B cell (primary cell): ENCODE data around the gene NR1D1. TPM values are rescaled to one million over a fixed set of nuclear protein-coding genes. Genes with fewer than 3 reads are reported as not detected.

Experiments used
- ATAC-seq: fragments of 200-7000 bp; cut with Tn5 transposase; one replicate; pipeline ENCODE4 v1.10.0; 2021; ENCODE audit warnings: low read depth, mild to moderate bottlenecking, moderate number of reproducible peaks, moderate library complexity
- CTCF ChIA-PET: fragments of 350-600 bp; sonication (Branson Sonifier 250); formaldehyde crosslinking; loops from one replicate; lab custom pipeline; 2021; ENCODE audit warnings: antibody characterized with exemption, inconsistent platforms; lab: Charles Lee
- POLR2A ChIA-PET: fragments of 350-600 bp; sonication (Branson Sonifier 250); formaldehyde crosslinking; loops from one replicate; lab custom pipeline; 2021; ENCODE audit warnings: antibody characterized with exemption; lab: Charles Lee
- DNase-seq: peaks from one replicate; pipeline ENCODE4 v3.0.0; 2013
- H2AFZ ChIP-seq: 2 replicates; pipeline ENCODE4 v1.6.1; 2012; ENCODE audit warnings: mild to moderate bottlenecking, low read depth, low read length; ENCODE audit not compliant: insufficient read depth, poor library complexity, severe bottlenecking
- H3K27ac ChIP-seq, 2 donors: 1 replicate in 1 of 2; 2 replicates in 1 of 2; pipeline ENCODE4 v1.5.1; 2012 to 2013; ENCODE audit warnings: low read length in 2 of 2, mild to moderate bottlenecking in 2 of 2, moderate library complexity in 1 of 2
- H3K27me3 ChIP-seq, 4 experiments: fragments of 200-600 bp in 1 of 4; sonication (generic) in 1 of 4; replicated peaks in 1 of 4; 1 replicate in 2 of 4; 2 replicates in 2 of 4; pipeline versions ENCODE4 v1.6.1 to v1.7.0; 2013 to 2016; ENCODE audit warnings: low read length in 3 of 4, mild to moderate bottlenecking in 2 of 4, mixed read lengths in 1 of 4, moderate library complexity in 1 of 4; ENCODE audit not compliant: insufficient read depth in 4 of 4, control insufficient read depth in 3 of 4; ENCODE audit errors: control extremely low read depth in 1 of 4
- H3K36me3 ChIP-seq, 2 experiments: replicated peaks in 1 of 2; 1 replicate in 1 of 2; 2 replicates in 1 of 2; pipeline versions ENCODE4 v1.6.1 to v1.7.1; 2013; ENCODE audit warnings: low read length in 1 of 2; ENCODE audit not compliant: insufficient read depth in 2 of 2, control insufficient read depth in 1 of 2; ENCODE audit errors: control extremely low read depth in 1 of 2, extremely low read depth in 1 of 2
- H3K4me1 ChIP-seq, 2 donors: fragments of 200-600 bp in 1 of 2; sonication (generic) in 1 of 2; 1 replicate in 1 of 2; 2 replicates in 1 of 2; pipeline versions ENCODE4 v1.5.1 to v1.6.1; 2013 to 2017; ENCODE audit warnings: low read length in 2 of 2; ENCODE audit not compliant: control insufficient read depth in 2 of 2, insufficient read depth in 2 of 2
- H3K4me2 ChIP-seq: replicated peaks from 2 replicates; pipeline ENCODE3; 2012; ENCODE audit warnings: mild to moderate bottlenecking, low read depth, low read length; ENCODE audit not compliant: poor library complexity, severe bottlenecking
- H3K4me3 ChIP-seq, 5 experiments: fragments of 200-600 bp in 1 of 5; sonication (generic) in 1 of 5; 1 replicate in 3 of 5; 2 replicates in 2 of 5; pipeline versions ENCODE4 v1.5.1 to v1.7.0; 2011 to 2016; ENCODE audit warnings: low read length in 4 of 5, mild to moderate bottlenecking in 4 of 5, low read depth in 2 of 5, control low read depth in 1 of 5, moderate library complexity in 1 of 5; ENCODE audit not compliant: insufficient read depth in 1 of 5; ENCODE audit errors: control extremely low read depth in 1 of 5, extremely low read depth in 1 of 5
- H3K79me2 ChIP-seq: fragments of 200-600 bp; sonication (generic); one replicate; pipeline ENCODE4 v1.6.0; 2016; ENCODE audit warnings: low read length; ENCODE audit not compliant: control insufficient read depth, insufficient read depth
- H3K9ac ChIP-seq: fragments of 200-600 bp; sonication (generic); 2 replicates; pipeline ENCODE4 v1.6.1; 2017; ENCODE audit warnings: mild to moderate bottlenecking, low read length, moderate library complexity
- H3K9me3 ChIP-seq, 3 donors: one replicate each; pipeline versions ENCODE4 v1.6.1 to v1.7.1; 2013; ENCODE audit warnings: low read length in 2 of 3; ENCODE audit not compliant: control insufficient read depth in 2 of 3, insufficient read depth in 1 of 3; ENCODE audit errors: control extremely low read depth in 1 of 3
- H4K20me1 ChIP-seq: 2 replicates; pipeline ENCODE4 v1.6.0; 2012; ENCODE audit warnings: mild to moderate bottlenecking, low read length; ENCODE audit not compliant: insufficient read depth, control insufficient read depth, poor library complexity, severe bottlenecking
- H3K27ac Mint-ChIP-seq: one replicate; pipeline ENCODE4 v1.8.0; 2021; ENCODE audit warnings: mixed read lengths
- H3K27me3 Mint-ChIP-seq: one replicate; pipeline ENCODE4 v1.8.0; 2021; ENCODE audit warnings: mixed read lengths
- H3K4me1 Mint-ChIP-seq: one replicate; pipeline ENCODE4 v1.8.0; 2021; ENCODE audit warnings: mixed read lengths
- H3K4me3 Mint-ChIP-seq: one replicate; pipeline ENCODE4 v1.8.0; 2021; ENCODE audit warnings: mixed read lengths
- H3K9me3 Mint-ChIP-seq: one replicate; pipeline ENCODE4 v1.8.0; 2022; ENCODE audit warnings: mixed read lengths; ENCODE audit not compliant: insufficient read depth
- EZH2 ChIP-seq: IDR thresholded peaks from 2 replicates; pipeline ENCODE4 v1.6.1; 2012; ENCODE audit warnings: borderline replicate concordance, low read depth, mild to moderate bottlenecking, moderate library complexity, low read length; ENCODE audit not compliant: insufficient read depth, poor library complexity, severe bottlenecking
- WGBS: methylation state at CpG from one replicate; pipeline ENCODE4 v1.1.5; 2013; ENCODE audit warnings: missing lambda C conversion rate; ENCODE audit not compliant: insufficient coverage; 5-methylcytosine and 5-hydroxymethylcytosine counted together
- intact Hi-C: fragments of 100-400 bp; cut with micrococcal nuclease; formaldehyde crosslinking; loops from one replicate; pipeline ENCODE4 v1.10.0; 2022
- polyA plus RNA-seq: library from polyadenylated mRNA; depleted of rRNA; stranded (reverse); fragments of >200 nt; gene quantifications from 2 replicates; pipeline ENCODE4 v1.2.3, GENCODE V29; 2012
- total RNA-seq, 2 donors: library from RNA; stranded (reverse); fragments of 120-200 nt in 1 of 2; gene quantifications; 1 replicate in 1 of 2; 2 replicates in 1 of 2; pipeline versions ENCODE4 v1.2.3 to v1.2.4, GENCODE V29; 2013 to 2022
- TF ChIP-seq, protein P1 (sequence below): fragments of 200-600 bp; IDR thresholded peaks from one replicate; pipeline ENCODE4 v1.8.0; 2022; ENCODE audit warnings: antibody characterized with exemption, mild to moderate bottlenecking

NR1D1 gene
- total and polyA plus RNA-seq, 2 donors (not counting 1 experiment from before 2014, with no cell fraction given) = 6.7 to 7.7 TPM

DNA sequence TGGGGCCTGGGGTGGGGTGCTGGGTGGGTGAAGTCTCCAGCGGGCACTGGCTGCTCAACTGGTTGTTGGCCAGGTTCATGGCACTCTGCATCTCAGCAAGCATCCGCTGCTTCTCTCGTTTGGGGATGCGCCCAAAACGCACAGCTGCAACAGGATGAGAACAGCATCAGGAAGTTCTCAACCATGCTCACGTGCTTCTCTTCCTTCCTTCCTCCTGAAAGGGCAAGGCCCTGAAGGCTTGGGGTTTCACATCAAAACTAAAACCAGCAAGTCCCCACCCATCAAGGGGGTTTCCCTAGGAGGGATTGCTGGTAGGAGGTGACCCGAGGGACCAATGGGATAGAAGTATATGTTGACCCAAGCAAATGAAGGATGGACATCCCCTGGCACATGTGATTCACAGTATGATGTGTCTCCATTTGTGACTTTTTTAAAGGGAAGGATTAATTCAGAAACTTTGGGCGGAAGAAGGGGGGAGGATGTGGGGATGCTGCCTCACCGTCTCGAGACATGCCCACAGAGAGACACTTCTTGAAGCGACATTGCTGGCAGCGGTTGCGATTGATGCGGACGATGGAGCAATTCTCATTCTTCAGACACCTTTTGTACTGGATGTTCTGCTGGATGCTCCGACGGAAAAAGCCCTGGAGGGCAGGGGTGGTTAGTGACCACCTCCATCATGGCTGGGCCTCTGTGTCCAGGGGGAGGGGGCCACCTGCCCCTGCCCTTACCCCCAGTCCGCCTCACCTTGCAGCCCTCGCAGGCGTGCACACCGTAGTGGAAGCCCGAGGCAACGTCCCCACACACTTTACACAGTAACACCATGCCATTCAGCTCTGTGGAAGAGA, 4.2 kb downstream of the NR1D1 start:
- peak overlapping the region; percentile 90 for H3K4me2 ChIP-seq

More for the DNA sequence above, 4.2 kb downstream of the NR1D1 start:
- TF ChIP-seq EZH2 = no peak
- TF ChIP-seq, protein P1, sequence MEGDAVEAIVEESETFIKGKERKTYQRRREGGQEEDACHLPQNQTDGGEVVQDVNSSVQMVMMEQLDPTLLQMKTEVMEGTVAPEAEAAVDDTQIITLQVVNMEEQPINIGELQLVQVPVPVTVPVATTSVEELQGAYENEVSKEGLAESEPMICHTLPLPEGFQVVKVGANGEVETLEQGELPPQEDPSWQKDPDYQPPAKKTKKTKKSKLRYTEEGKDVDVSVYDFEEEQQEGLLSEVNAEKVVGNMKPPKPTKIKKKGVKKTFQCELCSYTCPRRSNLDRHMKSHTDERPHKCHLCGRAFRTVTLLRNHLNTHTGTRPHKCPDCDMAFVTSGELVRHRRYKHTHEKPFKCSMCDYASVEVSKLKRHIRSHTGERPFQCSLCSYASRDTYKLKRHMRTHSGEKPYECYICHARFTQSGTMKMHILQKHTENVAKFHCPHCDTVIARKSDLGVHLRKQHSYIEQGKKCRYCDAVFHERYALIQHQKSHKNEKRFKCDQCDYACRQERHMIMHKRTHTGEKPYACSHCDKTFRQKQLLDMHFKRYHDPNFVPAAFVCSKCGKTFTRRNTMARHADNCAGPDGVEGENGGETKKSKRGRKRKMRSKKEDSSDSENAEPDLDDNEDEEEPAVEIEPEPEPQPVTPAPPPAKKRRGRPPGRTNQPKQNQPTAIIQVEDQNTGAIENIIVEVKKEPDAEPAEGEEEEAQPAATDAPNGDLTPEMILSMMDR = no peak
- peak; percentile 96 for DNase-seq
- H3K4me3 Mint-ChIP-seq = peak overlapping the region; percentile 77
- H3K9ac ChIP-seq = peak overlapping the region; percentile 39
- H3K27ac ChIP-seq = peak overlapping the region; percentile 92 to 93
- 18% methylated on average over 15 of the region's 23 CpGs for WGBS
- H3K36me3 ChIP-seq = peaks cover 0 to 39% of the 10 kb centered on the region in 2 experiments
- H3K27me3 Mint-ChIP-seq = no peaks in the 10 kb centered on the region
- H3K4me1 Mint-ChIP-seq = peaks cover 71% of the 10 kb centered on the region
- H4K20me1 ChIP-seq = no peaks in the 10 kb centered on the region
- intact Hi-C loops = loop anchor here (1.0 kb wide), 1 partner anchor 17 kb away; no protein-coding TSS in a partner anchor
- peak overlapping the region; percentile 89 for H3K27ac Mint-ChIP-seq
- peak; percentile 61 for ATAC-seq
- H3K4me3 ChIP-seq = peak overlapping the region in 4 of 5 experiments; percentile 16 to 46 (median 26)
- H3K4me1 ChIP-seq = peaks cover 50 to 67% of the 10 kb centered on the region in 2 donors
- POLR2A ChIA-PET = interaction anchor here (0.7 to 3.7 kb wide), 9 partner anchors 11 to 44 kb away, joined by 3 to 19 read pairs (median 3); partner anchors contain the start of genes CASC3, MSL1 and THRA
- no peaks in the 10 kb centered on the region for H3K79me2 ChIP-seq
- H2AFZ ChIP-seq = no peak overlapping the region
- H3K9me3 ChIP-seq = peaks cover 0 to 14% (median 0%) of the 10 kb centered on the region in 3 donors
- no peaks in the 10 kb centered on the region for H3K27me3 ChIP-seq
- CTCF ChIA-PET = interaction anchor here (0.7 to 7.7 kb wide), 10 partner anchors 11 to 192 kb away, joined by 3 to 64 read pairs (median 4); partner anchors contain the start of gene THRA
- H3K9me3 Mint-ChIP-seq = no peaks in the 10 kb centered on the region
